ENCODE measurements around the gene FDXACB1.

FDXACB1 gene

GRCh38 chr11:111829185-111829968 lies 49.6 kb downstream of the FDXACB1 start:
- no peaks in the 10 kb centered on the region for H4K20me1 ChIP-seq (ENCODE audit: low read depth, low read length)
- TF ChIP-seq CTCF (IDR thresholded peaks at IDR 0.05; ENCODE audit: insufficient read depth, low read length, poor library complexity, severe bottlenecking) (no peak), EZH2phosphoT487 (conservative IDR thresholded peaks at IDR 0.05; ENCODE audit: low read length) (no peak)
- H3K36me3 ChIP-seq (ENCODE audit: low read length) = no peaks in the 10 kb centered on the region
- H3K79me2 ChIP-seq (ENCODE audit: insufficient read depth, low read length) = no peaks in the 10 kb centered on the region
- no peak overlapping the region for H2AFZ ChIP-seq (ENCODE audit: low read depth, low read length, severe bottlenecking)
- H3F3A ChIP-seq (ENCODE audit: insufficient read depth) = no peaks in the 10 kb centered on the region
- no peak overlapping the region for H3K4me3 ChIP-seq (ENCODE audit: insufficient read depth, low read length, poor library complexity, severe bottlenecking)
- H3K9ac ChIP-seq (ENCODE audit: low read length) = no peak overlapping the region
- H3K27me3 ChIP-seq (ENCODE audit: low read length) = no peaks in the 10 kb centered on the region
- H3K9me3 ChIP-seq (ENCODE audit: insufficient read depth, low read length) = no peaks in the 10 kb centered on the region
- H3K4me2 ChIP-seq (ENCODE audit: low read depth, low read length, poor library complexity, severe bottlenecking) = no peak overlapping the region
- no peak overlapping the region for H3K27ac ChIP-seq (ENCODE audit: low read depth, low read length)
- no peaks in the 10 kb centered on the region for H3K9me2 ChIP-seq (replicated peaks; ENCODE audit: insufficient read depth, low read length)

GRCh38 chr11:111826322-111826950 lies 52.5 kb downstream of the FDXACB1 start:
- Histone ChIP-seq H3K9me3 (ENCODE audit: insufficient read depth, low read length) (no peaks in the 10 kb centered on the region), H3K9me2 (replicated peaks; ENCODE audit: insufficient read depth, low read length) (no peaks in the 10 kb centered on the region), H4K20me1 (ENCODE audit: low read depth, low read length) (no peaks in the 10 kb centered on the region), H3K27ac (ENCODE audit: low read depth, low read length) (no peak overlapping the region), H3K27me3 (ENCODE audit: low read length) (no peaks in the 10 kb centered on the region), H3K79me2 (ENCODE audit: insufficient read depth, low read length) (no peaks in the 10 kb centered on the region), H3K36me3 (ENCODE audit: low read length) (no peaks in the 10 kb centered on the region), H3K9ac (ENCODE audit: low read length) (no peak overlapping the region), H3F3A (ENCODE audit: insufficient read depth) (no peaks in the 10 kb centered on the region), H2AFZ (ENCODE audit: low read depth, low read length, severe bottlenecking) (no peak overlapping the region), H3K4me3 (ENCODE audit: insufficient read depth, low read length, poor library complexity, severe bottlenecking) (no peak overlapping the region), H3K4me2 (ENCODE audit: low read depth, low read length, poor library complexity, severe bottlenecking) (no peak overlapping the region)
- TF ChIP-seq CTCF (IDR thresholded peaks at IDR 0.05; ENCODE audit: insufficient read depth, low read length, poor library complexity, severe bottlenecking) (no peak), EZH2phosphoT487 (conservative IDR thresholded peaks at IDR 0.05; ENCODE audit: low read length) (no peak)
